H9 (cell line): ENCODE results near the gene SH3RF2. TPM values are rescaled to one million over a fixed set of nuclear protein-coding genes. Genes with fewer than 3 reads are reported as not detected.

Experiments used
- DNase-seq: peaks from one replicate; pipeline ENCODE4 v3.0.0-alpha.2; 2017
- H2AFZ ChIP-seq: one replicate; pipeline ENCODE4 v1.6.1; 2013; ENCODE audit warnings: mild to moderate bottlenecking, low read length, control low read depth, moderate library complexity
- H2AK5ac ChIP-seq: 2 replicates; pipeline ENCODE4 v1.6.1; 2013; ENCODE audit warnings: low read length, control low read depth, mixed read lengths; ENCODE audit not compliant: insufficient read length
- H2BK120ac ChIP-seq: one replicate; pipeline ENCODE4 v1.6.1; 2013; ENCODE audit warnings: low read depth, mild to moderate bottlenecking, low read length, control low read depth, inconsistent platforms; ENCODE audit not compliant: poor library complexity, severe bottlenecking
- H2BK12ac ChIP-seq: 2 replicates; pipeline ENCODE4 v1.6.1; 2013; ENCODE audit warnings: low read length, control low read depth, mixed read lengths, low read depth; ENCODE audit not compliant: insufficient read length
- H2BK15ac ChIP-seq: 2 replicates; pipeline ENCODE4 v1.6.1; 2013; ENCODE audit warnings: low read depth, low read length, control low read depth
- H2BK20ac ChIP-seq: one replicate; pipeline ENCODE4 v1.6.1; 2013; ENCODE audit warnings: low read depth, mild to moderate bottlenecking, low read length, control low read depth, inconsistent platforms; ENCODE audit not compliant: poor library complexity, severe bottlenecking
- H2BK5ac ChIP-seq: 2 replicates; pipeline ENCODE4 v1.6.1; 2013; ENCODE audit warnings: low read length, control low read depth, mixed read lengths; ENCODE audit not compliant: insufficient read length
- H3K14ac ChIP-seq: 2 replicates; pipeline ENCODE4 v1.6.1; 2013; ENCODE audit warnings: low read length, control low read depth; ENCODE audit not compliant: insufficient read depth
- H3K18ac ChIP-seq: 2 replicates; pipeline ENCODE4 v1.6.1; 2013; ENCODE audit warnings: low read depth, mild to moderate bottlenecking, mixed read lengths, low read length, control low read depth; ENCODE audit not compliant: insufficient read length
- H3K23ac ChIP-seq: 2 replicates; pipeline ENCODE4 v1.6.1; 2013; ENCODE audit warnings: low read length, control low read depth, mixed read lengths, low read depth; ENCODE audit not compliant: insufficient read length
- H3K23me2 ChIP-seq: 2 replicates; pipeline ENCODE4 v1.6.1; 2013; ENCODE audit warnings: low read depth, mild to moderate bottlenecking, mixed read lengths, low read length, control low read depth; ENCODE audit not compliant: insufficient read length, poor library complexity, severe bottlenecking
- H3K27ac ChIP-seq: 2 replicates; pipeline ENCODE4 v1.5.1; 2013; ENCODE audit warnings: low read length, control low read depth, mixed read lengths, low read depth; ENCODE audit not compliant: insufficient read length
- H3K27me3 ChIP-seq: 2 replicates; pipeline ENCODE4 v1.6.1; 2013; ENCODE audit warnings: low read length, control low read depth, inconsistent platforms; ENCODE audit not compliant: insufficient read depth
- H3K4ac ChIP-seq: 2 replicates; pipeline ENCODE4 v1.6.1; 2013; ENCODE audit warnings: low read depth, mild to moderate bottlenecking, control low read depth, inconsistent platforms, low read length, moderate library complexity
- H3K4me1 ChIP-seq: 2 replicates; pipeline ENCODE4 v1.6.1; 2013; ENCODE audit warnings: low read length, control low read depth, inconsistent platforms; ENCODE audit not compliant: insufficient read depth
- H3K4me2 ChIP-seq: 2 replicates; pipeline ENCODE4 v1.6.1; 2013; ENCODE audit warnings: low read length, control low read depth, mixed read lengths; ENCODE audit not compliant: insufficient read length, insufficient read depth
- H3K56ac ChIP-seq: 2 replicates; pipeline ENCODE4 v1.6.1; 2013; ENCODE audit warnings: low read depth, mild to moderate bottlenecking, mixed read lengths, low read length, control low read depth; ENCODE audit not compliant: insufficient read length
- H3K79me1 ChIP-seq: 2 replicates; pipeline ENCODE4 v1.6.1; 2013; ENCODE audit warnings: low read depth, mild to moderate bottlenecking, moderate library complexity, low read length, control low read depth, inconsistent platforms; ENCODE audit not compliant: insufficient read depth, poor library complexity, severe bottlenecking
- H3K79me2 ChIP-seq: 2 replicates; pipeline ENCODE4 v1.6.1; 2013; ENCODE audit warnings: low read length, control low read depth, inconsistent platforms; ENCODE audit not compliant: insufficient read depth
- H3K9ac ChIP-seq: 2 replicates; pipeline ENCODE4 v1.6.1; 2013; ENCODE audit warnings: low read length, control low read depth, mixed read lengths; ENCODE audit not compliant: insufficient read length; ENCODE audit errors: extremely low read depth
- H3K9me3 ChIP-seq: one replicate; pipeline ENCODE4 v1.6.1; 2013; ENCODE audit warnings: low read depth, low read length, inconsistent platforms; ENCODE audit not compliant: control insufficient read depth
- H3T11ph ChIP-seq: one replicate; pipeline ENCODE4 v1.6.1; 2013; ENCODE audit warnings: mild to moderate bottlenecking, low read length, control low read depth, inconsistent platforms
- H4K20me1 ChIP-seq: one replicate; pipeline ENCODE4 v1.6.1; 2013; ENCODE audit not compliant: control insufficient read depth, insufficient read length, insufficient read depth
- H4K5ac ChIP-seq: 2 replicates; pipeline ENCODE4 v1.6.1; 2013; ENCODE audit warnings: low read depth, mild to moderate bottlenecking, mixed read lengths, low read length, control low read depth; ENCODE audit not compliant: insufficient read length
- H4K8ac ChIP-seq: replicated peaks from 2 replicates; pipeline ENCODE4 v1.6.1; 2013; ENCODE audit warnings: low read length, control low read depth, mixed read lengths, low read depth; ENCODE audit not compliant: insufficient read length
- H4K91ac ChIP-seq: 2 replicates; pipeline ENCODE4 v1.6.1; 2013; ENCODE audit warnings: low read depth, mild to moderate bottlenecking, moderate library complexity, mixed read lengths, low read length, control low read depth; ENCODE audit not compliant: insufficient read length
- H3K27ac Mint-ChIP-seq, 3 experiments: 2 replicates in 2 of 3; 3 replicates in 1 of 3; pipeline ENCODE4 v1.8.0; 2020 to 2021; ENCODE audit warnings: mixed read lengths in 3 of 3, mild to moderate bottlenecking in 1 of 3, moderate library complexity in 1 of 3
- H3K27me3 Mint-ChIP-seq: 2 replicates; pipeline ENCODE4 v1.8.0; 2021; ENCODE audit warnings: low read depth, mild to moderate bottlenecking, moderate library complexity, mixed read lengths
- H3K36me3 Mint-ChIP-seq, 3 experiments: 2 replicates in 2 of 3; 3 replicates in 1 of 3; pipeline ENCODE4 v1.8.0; 2020 to 2021; ENCODE audit warnings: low read depth in 3 of 3, mixed read lengths in 3 of 3; ENCODE audit not compliant: insufficient read depth in 1 of 3
- H3K4me1 Mint-ChIP-seq, 2 experiments: 2 replicates each; pipeline ENCODE4 v1.8.0; 2020; ENCODE audit warnings: mixed read lengths in 2 of 2
- H3K4me3 Mint-ChIP-seq, 2 experiments: 2 replicates in 1 of 2; 3 replicates in 1 of 2; pipeline ENCODE4 v1.8.0; 2020 to 2021; ENCODE audit warnings: mild to moderate bottlenecking in 2 of 2, mixed read lengths in 2 of 2, moderate library complexity in 1 of 2
- H3K9me3 Mint-ChIP-seq, 2 experiments: 2 replicates in 1 of 2; 3 replicates in 1 of 2; pipeline ENCODE4 v1.8.0; 2020; ENCODE audit warnings: mild to moderate bottlenecking in 2 of 2, mixed read lengths in 2 of 2, moderate library complexity in 1 of 2
- CTCF ChIP-seq: fragments of 200-600 bp; sonication (generic); conservative IDR thresholded peaks from 3 replicates; pipeline ENCODE4 v1.8.0; 2021; ENCODE audit warnings: antibody characterized with exemption, mild to moderate bottlenecking
- WGBS: extraction: QIAGEN DNeasy Blood & Tissue Kit; methylation state at CpG from one replicate; pipeline ENCODE4 v1.1.7; 2013; ENCODE audit warnings: missing lambda C conversion rate, low lambda C conversion rate, mixed read lengths; ENCODE audit not compliant: insufficient read length; ENCODE audit errors: extremely low coverage; 5-methylcytosine and 5-hydroxymethylcytosine counted together
- total RNA-seq: library from RNA; stranded (reverse); gene quantifications from 2 replicates; pipeline ENCODE4 v1.2.1, GENCODE V29; 2021

SH3RF2 gene
- total RNA-seq, 1 experiment from 2014 or later: 0.66 TPM

- no peak overlapping the region for H2BK15ac ChIP-seq
- H3K9me3 Mint-ChIP-seq: no peaks in the 10 kb centered on the region
- no peaks in the 10 kb centered on the region for H4K20me1 ChIP-seq
- no peak overlapping the region for H3K4me2 ChIP-seq
- no peak for DNase-seq
- H3K18ac ChIP-seq: no peak overlapping the region
- H3T11ph ChIP-seq: no peak overlapping the region
- no peak overlapping the region for H3K14ac ChIP-seq
- peaks cover 11% of the 10 kb centered on the region for H3K4me1 ChIP-seq
- no peak overlapping the region for H3K23ac ChIP-seq
- H3K9ac ChIP-seq: no peak overlapping the region
- H2BK20ac ChIP-seq: no peak overlapping the region
- H3K56ac ChIP-seq: no peak overlapping the region
- no peak overlapping the region for H2BK5ac ChIP-seq
- no peak overlapping the region for H3K27ac Mint-ChIP-seq
- no peaks in the 10 kb centered on the region for H3K27me3 ChIP-seq
- no CpG with 5 or more reads among the region's 2 CpGs for WGBS
- no peaks in the 10 kb centered on the region for H3K9me3 ChIP-seq
- H3K4ac ChIP-seq: no peak overlapping the region
- no peak overlapping the region for H4K91ac ChIP-seq
- H3K4me3 Mint-ChIP-seq: no peak overlapping the region
- H3K23me2 ChIP-seq: no peaks in the 10 kb centered on the region
- peaks cover 34 to 35% of the 10 kb centered on the region in 2 experiments for H3K4me1 Mint-ChIP-seq
- H3K79me2 ChIP-seq: no peaks in the 10 kb centered on the region
- H3K79me1 ChIP-seq: no peaks in the 10 kb centered on the region
- H2BK12ac ChIP-seq: no peak overlapping the region
- no peak overlapping the region for H2AK5ac ChIP-seq
- no peak overlapping the region for H3K27ac ChIP-seq
- H3K27me3 Mint-ChIP-seq: peaks cover 8% of the 10 kb centered on the region
- H4K8ac ChIP-seq: no peak overlapping the region
- no peak overlapping the region for H2BK120ac ChIP-seq
- TF ChIP-seq CTCF: no peak
- no peaks in the 10 kb centered on the region for H3K36me3 Mint-ChIP-seq
- H4K5ac ChIP-seq: no peak overlapping the region
- no peak overlapping the region for H2AFZ ChIP-seq
Measured at GRCh38 chr5:145941096-145941447, 4.7 kb downstream of the SH3RF2 start.
